Measurements from ENCODE around the gene CRYL1.

DNA sequence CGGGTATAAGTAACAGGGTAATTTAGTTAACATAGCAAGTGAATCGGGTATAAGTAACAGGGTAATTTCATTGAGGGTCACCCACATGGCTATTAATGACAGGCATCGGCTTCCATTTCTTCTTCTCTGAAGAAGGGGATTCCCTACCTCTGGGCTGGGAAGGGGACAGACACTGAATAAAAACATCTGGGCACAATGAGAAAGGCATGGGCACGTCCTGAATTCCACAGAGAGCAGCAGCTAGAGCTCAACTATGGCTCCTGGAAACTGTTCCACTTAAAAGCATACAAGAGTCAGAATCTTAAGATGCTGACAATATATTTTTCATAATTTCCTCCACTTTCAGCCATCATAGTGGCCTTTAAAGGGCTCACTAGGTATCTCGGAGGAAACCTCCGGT lies 51.8 kb downstream of the CRYL1 start:
- TF ChIP-seq, protein P1, sequence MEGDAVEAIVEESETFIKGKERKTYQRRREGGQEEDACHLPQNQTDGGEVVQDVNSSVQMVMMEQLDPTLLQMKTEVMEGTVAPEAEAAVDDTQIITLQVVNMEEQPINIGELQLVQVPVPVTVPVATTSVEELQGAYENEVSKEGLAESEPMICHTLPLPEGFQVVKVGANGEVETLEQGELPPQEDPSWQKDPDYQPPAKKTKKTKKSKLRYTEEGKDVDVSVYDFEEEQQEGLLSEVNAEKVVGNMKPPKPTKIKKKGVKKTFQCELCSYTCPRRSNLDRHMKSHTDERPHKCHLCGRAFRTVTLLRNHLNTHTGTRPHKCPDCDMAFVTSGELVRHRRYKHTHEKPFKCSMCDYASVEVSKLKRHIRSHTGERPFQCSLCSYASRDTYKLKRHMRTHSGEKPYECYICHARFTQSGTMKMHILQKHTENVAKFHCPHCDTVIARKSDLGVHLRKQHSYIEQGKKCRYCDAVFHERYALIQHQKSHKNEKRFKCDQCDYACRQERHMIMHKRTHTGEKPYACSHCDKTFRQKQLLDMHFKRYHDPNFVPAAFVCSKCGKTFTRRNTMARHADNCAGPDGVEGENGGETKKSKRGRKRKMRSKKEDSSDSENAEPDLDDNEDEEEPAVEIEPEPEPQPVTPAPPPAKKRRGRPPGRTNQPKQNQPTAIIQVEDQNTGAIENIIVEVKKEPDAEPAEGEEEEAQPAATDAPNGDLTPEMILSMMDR (IDR thresholded peaks at IDR 0.05; ENCODE audit: insufficient read depth, low read length, poor library complexity, severe bottlenecking) = no peak
- TF ChIP-seq EZH2phosphoT487 (conservative IDR thresholded peaks at IDR 0.05; ENCODE audit: low read length) = no peak

All from SU-DHL-6 (cell line).